MM.1S (cell line): ENCODE data around the gene LAMB2.

Experiments
- CTCF ChIP-seq: fragments of 300-600 bp; sonication (generic); IDR thresholded peaks from 2 replicates; pipeline ENCODE4 v1.5.1; 2016; ENCODE audit warnings: antibody characterized with exemption, low read length, mixed read lengths
- EZH2 ChIP-seq: fragments of 300-600 bp; sonication (generic); optimal IDR thresholded peaks from 2 replicates; pipeline ENCODE3; 2017; ENCODE audit warnings: low read depth, mild to moderate bottlenecking, antibody characterized with exemption, low read length, mixed read lengths
- EZH2phosphoT487 ChIP-seq: fragments of 300-600 bp; sonication (generic); IDR thresholded peaks from 2 replicates; pipeline ENCODE4 v1.6.1; 2018; ENCODE audit warnings: antibody characterized with exemption, low read length

GRCh38 chr3:49093853-49094767 lies 38.7 kb downstream of the LAMB2 start, which contains the start of gene QRICH1:
- TF ChIP-seq CTCF (peak; percentile 71), EZH2phosphoT487 (no peak), EZH2 (no peak)
